AG09319 (cell line): ENCODE results near the gene AGGF1.

Source experiments
- DNase-seq: peaks from one replicate; pipeline ENCODE4 v3.0.0-alpha.2; 2010; ENCODE audit warnings: low read depth; ENCODE audit errors: extremely low read depth
- TF ChIP-seq, protein P1 (sequence below): IDR thresholded peaks from 2 replicates; pipeline ENCODE4 v1.5.1; 2011; ENCODE audit warnings: low read depth, mild to moderate bottlenecking, inconsistent platforms, low read length, moderate library complexity

Gene AGGF1

DNA sequence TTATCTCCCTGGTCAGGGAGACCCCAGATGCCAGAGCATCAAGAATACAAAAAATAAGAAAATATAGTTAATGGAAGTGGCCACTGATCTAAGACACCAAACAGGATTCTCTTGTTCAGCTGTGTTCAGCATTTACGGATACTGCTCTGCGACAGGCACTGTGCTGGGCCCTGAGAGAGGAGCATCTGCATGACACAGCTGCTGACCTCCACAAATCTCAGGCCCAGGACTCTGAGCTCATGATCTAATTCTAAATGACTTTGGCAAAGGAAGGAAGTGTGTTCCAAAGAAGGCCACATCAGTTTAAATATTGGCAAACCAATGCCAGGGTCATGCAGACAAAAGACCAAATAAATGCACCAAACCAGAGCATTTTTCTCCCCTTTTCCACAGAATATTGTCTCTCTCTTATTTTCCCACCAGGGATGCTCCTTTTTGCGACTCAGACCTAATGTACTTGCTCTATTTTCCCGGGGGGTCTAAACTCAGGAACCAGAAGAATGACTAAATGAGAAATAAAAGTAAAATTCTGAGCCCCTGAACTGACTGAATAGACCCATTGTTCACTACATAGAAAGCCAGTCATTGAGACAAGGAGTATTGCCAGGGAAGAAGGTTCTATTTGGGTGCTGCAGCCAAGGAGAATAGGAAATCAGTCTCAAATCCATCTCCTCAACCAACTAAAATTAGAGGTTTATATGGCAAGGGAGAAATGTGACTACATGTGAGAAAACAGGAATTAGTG, 1.4 kb upstream of the AGGF1 start:
- no peak for DNase-seq
- TF ChIP-seq, protein P1, sequence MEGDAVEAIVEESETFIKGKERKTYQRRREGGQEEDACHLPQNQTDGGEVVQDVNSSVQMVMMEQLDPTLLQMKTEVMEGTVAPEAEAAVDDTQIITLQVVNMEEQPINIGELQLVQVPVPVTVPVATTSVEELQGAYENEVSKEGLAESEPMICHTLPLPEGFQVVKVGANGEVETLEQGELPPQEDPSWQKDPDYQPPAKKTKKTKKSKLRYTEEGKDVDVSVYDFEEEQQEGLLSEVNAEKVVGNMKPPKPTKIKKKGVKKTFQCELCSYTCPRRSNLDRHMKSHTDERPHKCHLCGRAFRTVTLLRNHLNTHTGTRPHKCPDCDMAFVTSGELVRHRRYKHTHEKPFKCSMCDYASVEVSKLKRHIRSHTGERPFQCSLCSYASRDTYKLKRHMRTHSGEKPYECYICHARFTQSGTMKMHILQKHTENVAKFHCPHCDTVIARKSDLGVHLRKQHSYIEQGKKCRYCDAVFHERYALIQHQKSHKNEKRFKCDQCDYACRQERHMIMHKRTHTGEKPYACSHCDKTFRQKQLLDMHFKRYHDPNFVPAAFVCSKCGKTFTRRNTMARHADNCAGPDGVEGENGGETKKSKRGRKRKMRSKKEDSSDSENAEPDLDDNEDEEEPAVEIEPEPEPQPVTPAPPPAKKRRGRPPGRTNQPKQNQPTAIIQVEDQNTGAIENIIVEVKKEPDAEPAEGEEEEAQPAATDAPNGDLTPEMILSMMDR: no peak

DNA sequence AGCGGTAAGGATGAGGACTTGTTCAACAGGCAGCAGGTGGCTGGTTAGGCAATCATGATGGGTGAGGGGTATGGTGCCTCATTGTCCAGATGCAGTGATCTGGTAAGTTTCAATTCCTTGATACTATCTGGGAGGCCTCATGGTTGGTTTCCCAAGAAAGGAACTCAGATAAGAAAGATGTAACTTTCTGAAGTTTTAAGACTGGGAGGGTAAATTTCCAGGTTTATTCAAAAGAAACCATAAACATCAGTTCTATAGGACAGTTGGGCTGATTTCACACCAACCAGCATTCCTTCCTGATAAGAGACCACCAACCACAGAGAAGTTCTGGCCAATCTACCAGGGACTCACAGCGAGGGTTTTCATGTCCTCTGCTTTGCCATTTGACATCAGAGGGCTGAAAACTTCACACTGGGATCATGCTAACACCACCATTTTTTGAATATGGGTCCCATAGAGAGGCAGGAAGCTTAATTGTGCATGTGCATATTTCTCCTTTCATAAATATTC, 773 bp upstream of the AGGF1 start:
- TF ChIP-seq, protein P1: no peak
- DNase-seq: no peak

DNA sequence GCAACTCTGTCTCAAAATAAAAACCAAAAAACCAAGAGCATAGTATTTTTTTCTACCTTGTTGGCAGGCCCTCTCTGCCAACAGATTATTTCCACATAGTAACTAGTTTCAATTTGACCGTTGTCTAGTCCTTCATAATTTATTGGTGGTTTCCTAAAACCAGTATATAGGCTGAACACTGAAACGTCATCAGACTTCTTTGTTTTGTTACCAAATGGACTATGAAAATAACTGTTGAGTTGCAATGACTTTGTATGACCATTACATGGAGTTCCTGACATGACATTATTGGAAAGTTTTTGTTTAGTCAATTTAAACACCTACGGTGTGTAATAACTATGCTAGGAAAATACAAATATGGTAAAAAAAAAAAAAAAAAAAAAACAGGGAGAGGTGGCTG, 1.7 kb downstream of the AGGF1 start:
- no peak for DNase-seq
- TF ChIP-seq, protein P1: no peak

DNA sequence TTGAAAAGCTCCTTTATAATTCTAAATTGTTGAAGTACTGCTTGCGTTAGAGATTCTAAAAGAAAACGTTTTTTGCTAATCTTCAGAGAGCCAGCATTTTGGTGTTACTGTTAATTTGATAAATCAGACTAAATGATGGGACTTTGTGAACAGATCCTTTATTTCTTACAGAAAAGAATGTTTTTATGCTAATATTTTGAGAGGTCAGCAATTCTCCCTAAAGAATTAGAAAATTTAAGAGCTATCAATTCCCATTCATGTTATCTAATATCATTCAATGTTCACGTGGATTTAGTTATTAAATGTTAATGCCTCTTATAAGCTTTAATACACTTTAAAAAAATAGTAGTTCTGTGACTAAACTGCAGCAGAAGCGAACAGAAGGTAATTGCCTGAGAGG, 2.4 kb downstream of the AGGF1 start:
- TF ChIP-seq, protein P1: no peak
- no peak for DNase-seq

DNA sequence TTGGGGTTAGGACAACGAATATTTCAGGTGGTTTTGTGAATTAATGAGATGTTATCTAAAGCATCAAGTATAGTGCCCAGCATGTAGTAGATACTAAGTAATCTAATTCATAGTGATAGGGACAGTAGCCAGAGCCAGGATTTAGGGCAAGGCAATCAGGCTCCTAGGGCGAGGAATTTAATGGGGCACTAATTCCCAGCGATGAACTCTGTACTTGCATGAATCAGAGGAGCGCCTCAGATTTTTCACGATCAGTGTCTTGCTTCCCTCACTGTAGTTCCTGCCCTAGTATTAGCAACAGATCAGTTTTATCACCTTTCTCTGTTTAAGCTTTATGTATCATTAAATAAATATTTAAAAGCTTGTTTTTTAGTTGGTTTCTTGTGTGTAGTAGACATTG, 3.1 kb downstream of the AGGF1 start:
- TF ChIP-seq, protein P1: no peak
- DNase-seq: no peak

DNA sequence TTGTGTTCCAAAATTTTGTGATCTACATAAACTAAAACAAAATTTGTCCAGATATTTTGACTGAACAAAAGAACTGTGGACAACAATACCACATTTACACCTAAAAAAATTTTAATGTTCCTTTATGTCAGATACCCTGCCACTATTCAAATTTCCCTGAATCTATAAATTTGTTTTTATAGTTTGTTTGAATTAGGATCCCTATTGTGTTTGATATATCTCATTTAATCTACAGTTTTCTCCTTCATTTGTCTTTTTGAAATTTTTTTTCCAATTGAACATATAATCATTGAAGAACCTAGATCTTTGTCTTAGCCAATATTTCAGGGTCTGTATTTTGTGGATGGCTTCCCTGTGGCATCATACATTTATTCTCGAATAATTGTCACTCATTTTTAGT, 5.7 kb downstream of the AGGF1 start:
- DNase-seq: no peak
- TF ChIP-seq, protein P1: no peak

DNA sequence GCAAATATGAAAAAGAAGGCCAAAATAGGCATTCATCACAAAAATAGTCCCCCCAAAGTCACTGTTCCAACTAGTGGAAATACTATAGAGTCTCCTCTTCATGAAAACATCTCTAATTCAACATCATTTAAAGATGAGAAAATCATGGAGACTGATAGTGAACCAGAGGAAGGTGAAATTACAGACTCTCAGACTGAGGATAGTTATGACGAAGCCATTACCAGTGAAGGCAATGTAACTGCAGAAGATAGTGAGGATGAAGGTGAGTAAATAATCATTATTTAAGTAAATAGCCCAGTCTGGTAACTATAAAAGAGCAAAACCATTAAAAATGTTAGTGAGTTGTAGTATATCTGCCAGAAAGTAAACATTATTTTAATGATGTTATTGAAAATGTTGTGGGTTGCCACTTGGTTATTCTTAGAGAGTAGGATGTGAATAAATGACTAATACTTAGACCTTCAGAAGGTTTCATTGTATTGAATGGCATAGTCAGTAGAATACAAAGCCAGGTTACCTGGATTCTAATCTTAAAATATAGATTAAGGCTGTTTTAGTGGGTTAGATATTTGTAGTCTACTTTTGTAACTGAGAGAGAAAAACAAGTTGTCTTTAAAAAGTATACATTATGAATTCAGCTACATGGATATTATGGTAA, 16.3 kb downstream of the AGGF1 start:
- TF ChIP-seq, protein P1: no peak
- no peak for DNase-seq
